Vagina (tissue), 2 donors: ENCODE results near the gene ECT2L.

ENCODE experiments used
- CTCF ChIP-seq, 3 experiments: fragments of 450-650 bp in 2 of 3; fragments of 200-600 bp in 1 of 3; sonication (generic) in 1 of 3; IDR thresholded peaks; one replicate each; pipeline ENCODE4 v1.5.1; 2017 to 2019; ENCODE audit warnings: antibody characterized with exemption in 3 of 3, mild to moderate bottlenecking in 2 of 3, moderate library complexity in 2 of 3
- POLR2A ChIP-seq, 2 donors: fragments of 450-650 bp; IDR thresholded peaks; one replicate each; pipeline ENCODE4 v1.6.1; 2017; ENCODE audit warnings: antibody characterized with exemption in 2 of 2, mild to moderate bottlenecking in 2 of 2, moderate library complexity in 2 of 2
- POLR2AphosphoS5 ChIP-seq, 2 donors: sonication (generic); formaldehyde crosslinking; IDR thresholded peaks; one replicate each; pipeline ENCODE4 v1.9.0; 2017; ENCODE audit warnings: antibody characterized with exemption in 2 of 2, mild to moderate bottlenecking in 2 of 2, low read depth in 1 of 2; ENCODE audit not compliant: insufficient read depth in 1 of 2

DNA sequence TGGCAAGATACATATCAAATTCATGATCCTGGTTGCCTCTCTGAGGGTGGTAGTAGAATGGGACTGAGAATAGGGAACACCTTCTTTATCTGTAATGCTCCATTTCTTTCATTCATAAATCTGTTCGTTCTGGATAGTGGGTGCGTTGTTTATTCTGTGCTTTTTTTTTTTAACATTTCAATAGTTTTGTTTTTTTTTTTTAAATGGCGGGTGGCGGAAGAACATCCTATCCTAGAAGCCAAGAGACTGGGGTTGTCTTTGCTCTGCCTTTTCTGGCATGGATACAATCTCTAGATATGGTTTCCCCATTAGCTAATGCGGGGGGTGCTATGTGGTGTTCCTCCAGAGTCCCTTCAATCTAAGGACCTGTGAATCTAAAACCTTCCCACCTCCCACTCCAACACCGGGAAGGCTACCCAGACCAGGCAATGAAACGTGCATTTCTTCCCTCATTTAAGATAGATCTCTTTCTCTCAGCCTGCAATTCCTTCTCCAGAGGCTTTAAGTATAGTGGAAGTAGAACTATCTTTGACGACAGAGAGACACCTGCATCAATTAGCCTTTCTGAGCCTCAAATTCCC, 23.2 kb upstream of the ECT2L start:
- TF ChIP-seq CTCF (IDR thresholded peaks at IDR 0.05) (no peak), POLR2A (IDR thresholded peaks at IDR 0.05) (no peak), POLR2AphosphoS5 (IDR thresholded peaks at IDR 0.05; ENCODE audit: insufficient read depth in 1 of 2, low read depth in 1 of 2) (no peak)
